Activated B cell treated with CpG ODN at 0.5 μM for 24 hours (primary cell): ENCODE data around the gene UBE2E2. TPM values are rescaled to one million over a fixed set of nuclear protein-coding genes. Genes with fewer than 3 reads are reported as not detected.

Source experiments
- ATAC-seq: fragments of 200-7000 bp; cut with Tn5 transposase; one replicate; pipeline ENCODE4 v1.10.0; 2021; ENCODE audit warnings: low read depth, mild to moderate bottlenecking, moderate library complexity
- CTCF ChIA-PET: fragments of 350-600 bp; sonication (Branson Sonifier 250); formaldehyde crosslinking; loops from one replicate; lab custom pipeline; 2021; ENCODE audit warnings: antibody characterized with exemption; lab: Charles Lee
- POLR2A ChIA-PET: fragments of 350-600 bp; sonication (Branson Sonifier 250); formaldehyde crosslinking; loops from one replicate; lab custom pipeline; 2021; ENCODE audit warnings: antibody characterized with exemption; lab: Charles Lee
- DNase-seq: peaks from one replicate; pipeline ENCODE4 v3.0.0; 2022
- H3K27ac Mint-ChIP-seq: one replicate; pipeline ENCODE4 v1.8.0; 2020; ENCODE audit warnings: mixed read lengths
- H3K27me3 Mint-ChIP-seq: one replicate; pipeline ENCODE4 v1.8.0; 2021; ENCODE audit warnings: mixed read lengths
- H3K36me3 Mint-ChIP-seq: one replicate; pipeline ENCODE4 v1.8.0; 2021; ENCODE audit warnings: low read depth, mixed read lengths
- H3K4me1 Mint-ChIP-seq: one replicate; pipeline ENCODE4 v1.8.0; 2021; ENCODE audit warnings: mixed read lengths
- H3K4me3 Mint-ChIP-seq: one replicate; pipeline ENCODE4 v1.8.0; 2020; ENCODE audit warnings: mild to moderate bottlenecking, mixed read lengths
- H3K9me3 Mint-ChIP-seq: one replicate; pipeline ENCODE4 v1.8.0; 2020; ENCODE audit warnings: mixed read lengths
- CTCF ChIP-seq: fragments of 200-600 bp; IDR thresholded peaks from one replicate; pipeline ENCODE4 v1.8.0; 2022; ENCODE audit warnings: antibody characterized with exemption, mild to moderate bottlenecking
- intact Hi-C: fragments of 100-400 bp; cut with micrococcal nuclease; formaldehyde crosslinking; loops from one replicate; pipeline ENCODE4 v1.15.1; 2024
- total RNA-seq: library from RNA; stranded (reverse); gene quantifications from 2 replicates; pipeline ENCODE4 v1.2.3, GENCODE V29; 2022

UBE2E2 gene
- total RNA-seq, 1 donor from 2014 or later: 48.5 TPM

GRCh38 chr3:23588547-23588946, 385.4 kb downstream of the UBE2E2 start:
- Mint-ChIP-seq H3K36me3 (peaks cover 15% of the 10 kb centered on the region), H3K27me3 (no peaks in the 10 kb centered on the region), H3K4me1 (peaks cover 20% of the 10 kb centered on the region), H3K4me3 (no peak overlapping the region), H3K9me3 (no peaks in the 10 kb centered on the region), H3K27ac (no peak overlapping the region)
- ChIA-PET CTCF (no interaction called here), POLR2A (no interaction called here)
- no peak for ATAC-seq
- DNase-seq: no peak
- TF ChIP-seq CTCF: no peak
- intact Hi-C loops: no loop called here

- no peak for TF ChIP-seq CTCF
- H3K4me1 Mint-ChIP-seq: peaks cover 26% of the 10 kb centered on the region
- DNase-seq: no peak
- no peak overlapping the region for H3K4me3 Mint-ChIP-seq
- no peak for ATAC-seq
- POLR2A ChIA-PET: no interaction called here
- intact Hi-C loops: no loop called here
- H3K27me3 Mint-ChIP-seq: no peaks in the 10 kb centered on the region
- H3K9me3 Mint-ChIP-seq: no peaks in the 10 kb centered on the region
- H3K27ac Mint-ChIP-seq: no peak overlapping the region
- H3K36me3 Mint-ChIP-seq: peaks cover 12% of the 10 kb centered on the region
- CTCF ChIA-PET: no interaction called here
Measured at GRCh38 chr3:23589602-23590001, 386.5 kb downstream of the UBE2E2 start.

DNA sequence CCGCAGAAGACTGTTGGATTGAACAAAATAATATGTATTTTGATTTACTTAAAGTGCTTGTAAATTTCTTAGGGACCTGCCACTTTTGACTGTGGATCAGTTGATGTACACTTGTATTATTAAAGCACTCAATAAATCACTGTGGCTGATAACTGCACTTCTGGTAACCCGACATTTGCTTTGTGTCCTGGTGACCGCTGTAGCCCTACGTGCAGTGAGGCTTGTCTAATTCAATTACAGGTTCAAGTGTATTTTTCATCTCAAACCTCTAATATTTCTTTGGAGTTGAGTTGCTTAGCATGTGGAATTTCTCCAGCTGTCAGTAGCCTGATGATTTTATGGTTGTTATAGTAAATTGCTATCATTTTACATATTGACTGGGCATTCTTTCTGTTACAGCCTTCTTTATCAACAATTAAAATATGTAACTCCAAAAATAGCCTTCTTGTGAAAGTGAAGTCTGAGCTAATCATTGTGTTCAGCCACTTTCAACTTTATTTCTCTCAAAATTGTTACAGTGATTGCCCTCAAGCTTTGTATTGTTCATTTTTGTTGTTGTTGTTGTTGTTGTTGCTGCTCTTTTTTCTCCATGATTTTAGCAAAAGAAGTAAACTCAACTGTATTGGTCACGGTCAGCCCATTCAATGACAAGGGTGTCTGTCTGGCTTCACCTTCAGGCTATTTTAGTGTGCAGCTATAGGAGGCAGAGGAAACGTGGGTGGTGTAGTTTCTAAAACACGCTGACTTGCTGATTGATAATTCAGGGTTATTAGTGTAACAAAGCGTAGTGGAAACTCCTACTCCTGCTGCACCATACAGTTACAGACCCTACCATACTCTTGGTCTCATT, 387.5 kb downstream of the UBE2E2 start:
- Mint-ChIP-seq H3K27ac (no peak overlapping the region), H3K4me1 (peaks cover 26% of the 10 kb centered on the region), H3K9me3 (no peaks in the 10 kb centered on the region), H3K27me3 (no peaks in the 10 kb centered on the region), H3K36me3 (peaks cover 12% of the 10 kb centered on the region), H3K4me3 (no peak overlapping the region)
- ATAC-seq (no peak), DNase-seq (no peak)
- CTCF ChIA-PET: no interaction called here
- POLR2A ChIA-PET: no interaction called here
- intact Hi-C loops: no loop called here
- no peak for TF ChIP-seq CTCF

GRCh38 chr3:23591374-23591773, 388.2 kb downstream of the UBE2E2 start:
- Mint-ChIP-seq H3K27me3 (no peaks in the 10 kb centered on the region), H3K4me3 (no peak overlapping the region), H3K4me1 (peaks cover 26% of the 10 kb centered on the region), H3K9me3 (peaks cover 2% of the 10 kb centered on the region), H3K27ac (no peak overlapping the region), H3K36me3 (peaks cover 18% of the 10 kb centered on the region)
- ATAC-seq (no peak), DNase-seq (no peak)
- intact Hi-C loops: no loop called here
- ChIA-PET POLR2A (no interaction called here), CTCF (no interaction called here)
- TF ChIP-seq CTCF: no peak

DNA sequence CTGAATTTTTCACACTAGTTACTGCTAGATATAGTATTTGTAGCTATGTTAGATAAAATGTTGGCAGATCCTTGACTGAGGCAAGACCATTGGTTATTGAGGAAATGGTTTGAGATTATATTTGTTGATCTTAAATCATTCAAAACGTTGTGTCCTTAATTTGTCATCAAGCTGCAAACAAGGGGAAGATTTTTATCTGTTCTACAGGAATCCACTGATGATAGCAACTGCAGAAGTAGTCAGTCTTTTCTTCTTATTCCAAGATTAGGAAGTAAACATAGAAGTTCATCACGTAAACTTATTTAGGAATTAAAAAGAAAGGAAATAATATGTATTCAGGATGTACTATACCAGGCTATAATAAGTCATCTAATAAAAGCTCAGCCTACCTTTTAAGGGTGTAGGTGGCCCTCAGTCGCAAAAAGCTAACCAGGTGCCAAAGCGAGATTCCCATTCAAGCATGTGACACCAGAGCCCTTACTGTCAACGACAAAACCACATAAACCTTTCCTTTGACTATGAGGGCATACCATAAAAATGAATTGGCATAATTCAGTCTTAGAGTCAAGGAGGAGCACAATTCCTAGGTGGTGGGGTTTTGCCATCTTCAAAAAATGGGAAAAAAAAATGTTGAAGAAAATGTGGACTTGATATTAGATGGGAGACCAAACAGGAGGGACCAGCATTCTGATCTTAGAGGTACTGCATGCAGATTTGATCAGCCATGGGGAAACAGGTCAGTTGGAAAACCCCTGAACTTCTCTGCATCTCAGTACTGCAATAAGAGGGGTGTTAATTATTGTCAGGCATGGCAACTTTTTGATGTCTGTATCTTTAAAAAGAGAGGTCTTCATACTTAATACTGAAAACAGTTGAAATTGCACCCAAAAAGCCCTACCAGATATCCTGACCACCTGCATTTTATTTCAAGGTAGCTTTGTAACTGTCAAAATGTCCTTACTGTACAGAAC, 390.1 kb downstream of the UBE2E2 start:
- no peak overlapping the region for H3K4me3 Mint-ChIP-seq
- no peak for TF ChIP-seq CTCF
- DNase-seq: no peak
- H3K27me3 Mint-ChIP-seq: no peaks in the 10 kb centered on the region
- H3K9me3 Mint-ChIP-seq: peaks cover 3% of the 10 kb centered on the region
- no peak overlapping the region for H3K27ac Mint-ChIP-seq
- ChIA-PET POLR2A (no interaction called here), CTCF (no interaction called here)
- H3K4me1 Mint-ChIP-seq: peaks cover 26% of the 10 kb centered on the region
- intact Hi-C loops: no loop called here
- peaks cover 28% of the 10 kb centered on the region for H3K36me3 Mint-ChIP-seq
- ATAC-seq: peak; percentile 62
